ENCODE measurements around the gene ERBB2.
A peak's percentile ranks its signal among the peaks of the same experiment; 100 is the strongest.
"Not testable (repeated sequence)": the region's sequence is repeated elsewhere in the genome, so short reads cannot be mapped to it uniquely, and the experiment has no call there.

Gene ERBB2

DNA sequence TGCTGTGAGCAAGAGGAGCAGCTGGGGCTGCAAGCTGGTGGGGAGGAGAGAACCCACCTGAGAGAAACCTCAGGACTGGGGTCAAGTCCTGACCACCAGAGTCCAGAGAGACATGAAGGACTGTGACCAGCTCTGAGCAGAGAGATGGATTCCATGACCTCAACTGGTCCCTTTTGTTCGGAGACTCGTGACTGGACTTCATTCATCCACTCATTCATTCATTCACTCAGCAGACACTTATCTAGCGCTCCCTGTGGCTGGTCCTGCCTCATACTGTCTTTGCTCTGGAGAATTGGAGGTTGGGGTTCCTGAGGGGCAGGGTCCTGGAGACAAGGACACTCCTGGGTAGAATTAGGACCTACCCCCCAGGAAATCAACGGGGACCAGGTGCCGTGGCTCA is 4.0 kb downstream of the ERBB2 start:
- DNase-seq (ENCODE audit: low spot score), result no peak

DNA sequence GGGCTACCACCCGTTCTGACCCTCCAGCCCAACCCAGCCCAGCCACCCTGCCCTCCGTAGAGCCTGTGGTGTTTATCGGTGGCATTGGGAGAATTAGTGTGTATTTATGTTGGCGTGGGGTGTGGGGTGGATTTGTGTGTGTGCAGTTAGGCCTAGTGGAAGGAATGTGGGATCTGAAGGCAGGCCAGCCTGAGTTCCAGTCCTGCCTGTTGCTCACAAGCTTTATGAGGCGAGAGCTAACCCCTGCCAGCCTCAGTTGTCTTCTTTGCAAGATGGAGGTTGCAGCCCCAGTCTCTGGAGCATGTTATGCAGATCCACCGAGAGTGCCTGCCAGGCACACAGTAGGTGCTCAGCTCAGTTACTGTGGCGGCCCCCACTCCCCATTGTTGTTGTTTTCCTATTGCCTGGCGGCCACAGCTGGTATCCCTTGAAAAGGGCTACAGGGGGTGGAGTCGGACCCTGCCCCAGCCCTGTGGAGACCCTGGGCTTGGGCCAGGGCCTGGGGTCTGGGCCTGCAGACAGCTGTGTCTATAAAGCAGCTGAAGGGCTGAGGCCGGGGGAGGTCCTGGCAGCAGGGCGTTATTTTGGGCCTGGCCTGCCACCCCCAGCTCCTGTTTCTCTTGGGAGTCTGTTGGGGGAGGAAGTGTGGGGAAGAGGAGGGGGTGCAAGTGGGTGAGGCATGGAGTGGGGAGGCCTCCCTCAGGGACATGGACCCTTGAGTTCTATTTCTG is 5.1 kb downstream of the ERBB2 start:
- DNase-seq (ENCODE audit: low spot score), result no peak

DNA sequence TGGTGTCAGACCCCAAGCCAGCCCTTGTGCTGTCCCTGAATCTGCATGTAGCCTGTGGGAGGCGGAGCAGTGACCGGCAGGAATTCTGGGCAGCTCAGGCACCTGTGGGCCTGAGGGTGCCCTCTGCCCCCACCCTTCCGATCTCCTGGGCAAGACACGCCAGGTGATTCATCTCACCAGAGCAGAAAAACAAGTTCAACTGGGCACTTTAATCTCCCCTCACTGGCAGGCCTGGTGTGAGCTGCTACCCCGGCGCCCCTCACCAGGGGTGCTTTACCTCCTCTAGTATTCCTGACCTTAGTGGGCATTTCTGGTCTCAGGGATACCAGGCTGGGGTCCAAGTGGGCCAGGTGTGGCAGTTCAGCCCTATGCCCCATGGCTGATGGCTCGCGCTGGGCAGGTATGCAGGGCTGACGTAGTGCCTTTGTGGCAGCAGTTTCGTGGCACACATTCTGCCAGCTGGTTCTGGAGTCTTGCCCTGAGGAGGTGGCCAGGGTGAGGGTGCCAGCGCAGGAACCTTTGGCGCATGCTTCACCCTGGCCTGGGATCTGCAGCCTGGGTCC is 6.0 kb downstream of the ERBB2 start:
- no peak for DNase-seq (ENCODE audit: low spot score)

DNA sequence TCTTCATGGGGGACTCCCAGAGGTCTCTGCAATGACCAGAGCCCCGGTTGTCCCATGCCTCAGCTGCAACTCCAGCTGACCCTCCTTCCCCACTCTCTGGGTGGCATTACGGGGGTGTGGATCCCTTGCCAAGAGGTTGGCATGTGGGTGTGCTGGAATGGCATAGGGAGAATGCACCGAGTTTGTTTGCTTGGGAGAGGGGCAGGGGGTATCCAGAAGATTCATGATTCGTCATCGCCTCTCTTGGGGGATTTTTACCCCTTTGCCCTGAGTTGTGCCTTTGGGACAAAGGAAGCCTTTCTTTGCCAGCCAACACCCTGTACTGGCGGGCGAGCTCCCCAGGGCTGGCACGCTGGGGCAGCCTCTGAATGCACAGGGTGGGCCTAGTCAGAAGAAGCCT is 6.5 kb downstream of the ERBB2 start:
- no peak for DNase-seq (ENCODE audit: low spot score)

DNA sequence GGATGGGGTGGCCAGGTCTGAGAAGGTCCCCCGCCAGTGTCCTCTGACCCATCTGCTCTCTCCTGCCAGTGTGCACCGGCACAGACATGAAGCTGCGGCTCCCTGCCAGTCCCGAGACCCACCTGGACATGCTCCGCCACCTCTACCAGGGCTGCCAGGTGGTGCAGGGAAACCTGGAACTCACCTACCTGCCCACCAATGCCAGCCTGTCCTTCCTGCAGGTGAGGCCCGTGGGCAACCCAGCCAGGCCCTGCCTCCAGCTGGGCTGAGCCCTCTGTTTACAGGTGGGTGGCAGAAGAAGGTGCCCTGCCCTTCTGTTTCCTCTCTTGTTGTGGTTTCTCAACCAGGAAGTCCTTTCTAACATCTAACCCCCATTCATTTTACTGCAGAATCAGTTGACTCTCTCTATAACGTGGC is 7.1 kb downstream of the ERBB2 start:
- no peak for DNase-seq (ENCODE audit: low spot score)

DNA sequence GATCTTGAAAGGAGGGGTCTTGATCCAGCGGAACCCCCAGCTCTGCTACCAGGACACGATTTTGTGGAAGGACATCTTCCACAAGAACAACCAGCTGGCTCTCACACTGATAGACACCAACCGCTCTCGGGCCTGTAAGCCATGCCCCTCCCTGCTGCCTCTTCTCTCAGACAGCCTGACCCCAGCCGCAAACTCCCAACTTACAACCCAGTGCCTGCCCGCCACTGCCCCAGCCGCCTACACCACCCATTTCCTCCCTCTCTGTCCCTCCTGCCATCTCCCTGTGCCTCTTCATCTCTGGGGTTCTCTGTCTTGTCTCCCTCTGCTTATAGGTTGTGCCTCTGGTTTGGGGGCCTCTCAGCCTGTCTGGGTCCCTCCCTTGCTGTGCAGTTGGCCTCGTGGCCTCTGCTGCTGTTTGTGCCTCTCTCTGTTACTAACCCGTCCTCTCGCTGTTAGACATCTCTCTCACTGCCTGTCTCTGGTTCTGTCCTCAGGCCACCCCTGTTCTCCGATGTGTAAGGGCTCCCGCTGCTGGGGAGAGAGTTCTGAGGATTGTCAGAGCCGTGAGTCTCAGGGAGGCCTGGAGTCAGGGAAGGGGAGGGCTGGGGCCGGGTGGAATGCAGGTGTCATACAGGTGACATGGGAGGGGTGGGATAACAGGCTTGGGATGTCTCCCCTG is 9.6 kb downstream of the ERBB2 start:
- DNase-seq (ENCODE audit: low spot score), result no peak

DNA sequence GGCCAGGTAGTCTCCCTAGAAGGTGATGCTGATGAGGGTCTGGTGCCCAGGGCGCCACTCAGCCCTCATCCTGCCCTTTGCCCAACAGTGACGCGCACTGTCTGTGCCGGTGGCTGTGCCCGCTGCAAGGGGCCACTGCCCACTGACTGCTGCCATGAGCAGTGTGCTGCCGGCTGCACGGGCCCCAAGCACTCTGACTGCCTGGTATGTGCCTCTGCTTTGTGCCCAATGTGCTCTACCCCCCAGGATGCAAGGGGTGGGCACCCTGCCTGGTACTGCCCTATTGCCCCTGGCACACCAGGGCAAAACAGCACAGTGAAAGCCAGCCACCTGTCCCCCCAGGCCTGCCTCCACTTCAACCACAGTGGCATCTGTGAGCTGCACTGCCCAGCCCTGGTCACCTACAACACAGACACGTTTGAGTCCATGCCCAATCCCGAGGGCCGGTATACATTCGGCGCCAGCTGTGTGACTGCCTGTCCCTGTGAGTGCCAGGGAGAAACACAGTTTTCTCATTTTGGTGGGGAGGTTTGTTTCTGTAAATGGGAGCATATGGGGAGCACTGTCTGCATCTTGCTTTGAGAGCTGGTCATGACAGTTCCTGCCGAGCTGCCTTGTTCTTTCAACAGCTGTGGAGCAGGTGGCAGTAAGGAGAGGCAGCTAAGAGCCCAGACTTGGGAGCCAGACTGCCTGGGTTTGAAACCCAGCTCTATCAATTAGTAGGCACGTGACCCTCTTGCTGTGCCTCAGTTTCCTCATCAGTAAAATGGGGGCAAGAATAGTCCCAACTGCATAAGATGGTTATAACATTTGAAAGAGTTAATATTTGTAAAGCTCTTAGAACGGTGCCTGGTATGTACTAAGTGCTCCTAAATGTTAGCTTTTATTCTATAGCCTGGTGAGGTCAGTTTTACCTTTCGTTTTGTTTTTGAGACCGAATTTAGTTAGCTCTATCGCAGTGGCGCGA is 10.4 kb downstream of the ERBB2 start:
- DNase-seq (ENCODE audit: low spot score), result no peak

DNA sequence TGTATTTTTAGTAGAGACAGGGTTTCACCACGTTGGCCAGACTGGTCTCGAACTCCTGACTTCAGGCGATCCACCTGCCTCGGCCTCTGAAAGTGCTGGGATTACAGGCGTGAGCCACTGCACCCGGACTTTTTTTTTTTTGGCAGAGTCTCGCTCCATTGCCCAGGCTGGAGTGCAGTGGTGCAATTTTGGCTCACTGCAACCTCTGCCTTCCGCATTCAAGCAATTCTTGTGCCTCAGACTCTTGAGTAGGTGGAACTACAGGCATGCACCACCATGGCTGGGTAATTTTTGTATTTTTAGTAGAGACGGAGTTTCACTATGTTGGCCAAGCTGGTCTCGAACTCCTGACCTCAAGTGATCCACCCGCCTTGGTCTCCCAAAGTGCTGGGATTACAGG is 11.2 kb downstream of the ERBB2 start:
- DNase-seq (ENCODE audit: low spot score), result not testable (repeated sequence)

DNA sequence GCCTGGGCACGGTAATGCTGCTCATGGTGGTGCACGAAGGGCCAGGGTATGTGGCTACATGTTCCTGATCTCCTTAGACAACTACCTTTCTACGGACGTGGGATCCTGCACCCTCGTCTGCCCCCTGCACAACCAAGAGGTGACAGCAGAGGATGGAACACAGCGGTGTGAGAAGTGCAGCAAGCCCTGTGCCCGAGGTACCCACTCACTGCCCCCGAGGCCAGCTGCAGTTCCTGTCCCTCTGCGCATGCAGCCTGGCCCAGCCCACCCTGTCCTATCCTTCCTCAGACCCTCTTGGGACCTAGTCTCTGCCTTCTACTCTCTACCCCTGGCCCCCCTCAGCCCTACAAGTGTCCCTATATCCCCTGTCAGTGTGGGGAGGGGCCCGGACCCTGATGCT is 12.0 kb downstream of the ERBB2 start:
- no peak for DNase-seq (ENCODE audit: low spot score)

DNA sequence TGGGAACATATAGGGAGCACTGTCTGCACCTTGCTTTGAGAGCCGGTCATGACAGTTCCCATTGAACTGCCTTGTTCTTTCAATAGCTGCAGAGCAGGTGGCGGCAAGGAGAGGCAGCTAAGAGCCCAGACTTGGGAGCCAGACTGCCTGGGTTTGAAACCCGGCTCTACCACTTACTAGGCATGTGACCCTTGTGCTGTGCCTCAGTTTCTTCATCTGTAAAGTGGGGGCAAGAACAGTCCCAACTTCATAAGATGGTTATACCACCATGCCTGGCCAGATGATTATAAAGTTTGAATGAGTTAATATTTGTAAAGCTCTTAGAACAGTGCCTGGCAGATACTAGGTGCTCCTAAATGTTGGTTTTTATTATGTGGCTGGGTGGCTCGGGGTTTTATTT is 14.4 kb downstream of the ERBB2 start:
- DNase-seq (ENCODE audit: low spot score), result no peak

DNA sequence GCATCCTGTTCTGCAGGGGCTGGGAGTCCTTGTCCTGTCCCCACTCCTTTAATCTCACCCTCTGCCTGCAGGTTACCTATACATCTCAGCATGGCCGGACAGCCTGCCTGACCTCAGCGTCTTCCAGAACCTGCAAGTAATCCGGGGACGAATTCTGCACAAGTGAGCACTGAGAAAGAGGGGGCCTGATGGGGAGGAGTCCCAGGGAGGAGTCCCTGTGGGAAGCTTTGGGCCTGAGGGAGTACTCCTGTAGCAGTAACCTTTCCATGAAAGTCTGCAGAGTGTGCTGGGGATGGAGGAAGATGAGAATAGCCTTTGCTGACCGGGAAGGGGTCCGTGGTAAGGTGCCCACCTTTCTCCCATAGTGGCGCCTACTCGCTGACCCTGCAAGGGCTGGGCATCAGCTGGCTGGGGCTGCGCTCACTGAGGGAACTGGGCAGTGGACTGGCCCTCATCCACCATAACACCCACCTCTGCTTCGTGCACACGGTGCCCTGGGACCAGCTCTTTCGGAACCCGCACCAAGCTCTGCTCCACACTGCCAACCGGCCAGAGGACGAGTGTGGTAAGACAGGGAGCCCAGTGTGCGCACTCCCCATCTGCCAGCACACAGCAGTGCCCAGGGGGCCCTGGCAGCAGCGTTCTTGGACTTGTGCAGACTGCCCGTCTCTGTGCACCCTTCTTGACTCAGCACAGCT is 15.7 kb downstream of the ERBB2 start:
- no peak for DNase-seq (ENCODE audit: low spot score)

DNA sequence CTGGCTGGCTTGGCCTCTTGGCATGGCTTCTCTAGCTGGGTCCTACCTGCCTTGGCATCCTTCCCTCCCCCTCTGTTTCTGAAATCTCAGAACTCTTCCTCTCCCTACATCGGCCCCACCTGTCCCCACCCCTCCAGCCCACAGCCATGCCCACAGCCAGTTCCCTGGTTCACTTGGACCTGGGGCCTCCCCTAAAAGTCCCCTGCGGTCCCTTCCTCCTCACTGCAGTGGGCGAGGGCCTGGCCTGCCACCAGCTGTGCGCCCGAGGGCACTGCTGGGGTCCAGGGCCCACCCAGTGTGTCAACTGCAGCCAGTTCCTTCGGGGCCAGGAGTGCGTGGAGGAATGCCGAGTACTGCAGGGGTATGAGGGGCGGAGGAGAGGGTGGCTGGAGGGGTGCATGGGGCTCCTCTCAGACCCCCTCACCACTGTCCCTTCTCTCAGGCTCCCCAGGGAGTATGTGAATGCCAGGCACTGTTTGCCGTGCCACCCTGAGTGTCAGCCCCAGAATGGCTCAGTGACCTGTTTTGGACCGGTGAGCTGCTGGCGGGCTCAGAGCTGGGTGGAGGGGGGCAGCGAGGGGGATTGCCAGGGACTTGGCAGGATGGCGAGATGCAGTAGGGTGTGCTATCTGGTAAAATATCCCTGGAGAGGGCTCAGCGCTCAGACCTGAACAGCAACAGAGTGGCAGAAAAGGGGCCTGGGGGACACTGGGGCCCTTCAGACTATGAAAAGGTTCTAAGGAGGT is 16.4 kb downstream of the ERBB2 start:
- no peak for DNase-seq (ENCODE audit: low spot score)

DNA sequence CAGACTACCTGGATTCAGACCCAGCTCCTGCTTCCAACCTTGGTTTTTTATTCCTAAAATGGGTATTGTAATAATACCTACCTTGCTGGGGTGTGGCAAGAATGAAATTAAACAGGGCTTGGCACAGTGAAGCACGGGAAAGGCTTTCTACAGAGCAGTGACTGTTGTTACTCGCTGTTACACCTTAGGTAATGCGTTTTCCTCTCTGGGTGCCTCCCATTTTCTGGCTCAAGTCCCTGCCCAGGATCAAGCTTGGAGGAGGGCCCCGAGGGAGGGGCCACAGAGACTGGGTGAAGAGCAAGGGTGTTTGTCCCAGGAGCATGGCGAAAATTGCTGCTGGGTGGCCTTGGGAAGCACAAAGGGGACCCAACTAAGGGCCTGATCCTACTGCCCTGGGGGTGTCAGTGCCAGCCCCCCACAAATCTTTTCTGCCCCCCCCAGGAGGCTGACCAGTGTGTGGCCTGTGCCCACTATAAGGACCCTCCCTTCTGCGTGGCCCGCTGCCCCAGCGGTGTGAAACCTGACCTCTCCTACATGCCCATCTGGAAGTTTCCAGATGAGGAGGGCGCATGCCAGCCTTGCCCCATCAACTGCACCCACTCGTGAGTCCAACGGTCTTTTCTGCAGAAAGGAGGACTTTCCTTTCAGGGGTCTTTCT is 17.1 kb downstream of the ERBB2 start:
- DNase-seq (ENCODE audit: low spot score), result no peak

DNA sequence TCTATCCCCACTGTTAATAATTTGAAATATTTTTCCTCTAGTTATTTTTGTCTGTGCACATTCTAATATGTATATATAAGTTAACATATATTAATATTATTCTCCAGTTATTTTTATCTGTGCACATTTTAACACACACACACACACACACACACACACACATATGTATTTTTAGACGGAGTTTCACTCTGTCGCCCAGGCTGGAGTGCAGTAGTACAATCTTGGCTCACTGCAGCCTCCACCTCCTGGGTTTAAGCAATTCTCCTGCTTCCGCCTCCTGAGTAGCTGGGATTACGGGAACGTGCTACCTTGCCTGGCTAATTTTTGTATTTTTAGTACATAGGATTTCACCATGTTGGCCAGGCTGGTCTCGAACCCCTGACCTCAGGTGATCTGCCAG is 17.8 kb downstream of the ERBB2 start:
- no peak for DNase-seq (ENCODE audit: low spot score)

DNA sequence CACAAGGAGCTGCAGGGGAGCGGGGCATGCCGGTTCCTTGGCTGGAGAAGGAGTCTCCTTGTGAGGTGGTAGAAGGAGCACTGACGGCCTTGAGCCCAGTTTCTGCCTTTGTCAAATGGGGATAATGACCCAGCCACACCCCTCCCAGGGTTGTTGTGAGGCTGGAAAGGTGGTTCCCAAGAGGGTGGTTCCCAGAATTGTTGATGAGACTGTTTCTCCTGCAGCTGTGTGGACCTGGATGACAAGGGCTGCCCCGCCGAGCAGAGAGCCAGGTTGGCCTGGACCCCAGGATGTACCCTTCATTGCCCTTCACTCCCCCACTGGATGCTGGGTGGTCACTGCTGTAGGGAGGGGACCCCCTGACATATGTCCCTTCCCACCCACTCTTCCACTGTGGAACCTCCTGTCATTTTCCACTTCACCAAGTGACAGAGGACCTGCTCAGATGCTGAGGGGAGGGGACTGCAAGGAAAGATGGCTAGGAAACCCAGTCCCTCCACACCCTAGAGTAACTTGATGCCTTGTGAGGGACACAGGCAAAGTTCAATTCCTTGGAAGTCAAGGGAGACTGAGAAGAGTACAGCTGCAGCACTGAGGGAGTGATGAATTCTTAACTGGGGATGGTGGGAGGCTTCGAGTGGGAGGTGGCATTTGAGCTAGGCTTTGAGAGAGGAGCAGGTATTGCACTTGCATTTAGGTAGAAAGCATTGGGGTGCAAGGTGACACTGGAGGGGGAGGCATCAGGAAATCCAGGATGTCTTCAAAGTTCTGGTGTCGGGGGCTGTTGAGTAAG is 19.9 kb downstream of the ERBB2 start:
- no peak for DNase-seq (ENCODE audit: low spot score)

DNA sequence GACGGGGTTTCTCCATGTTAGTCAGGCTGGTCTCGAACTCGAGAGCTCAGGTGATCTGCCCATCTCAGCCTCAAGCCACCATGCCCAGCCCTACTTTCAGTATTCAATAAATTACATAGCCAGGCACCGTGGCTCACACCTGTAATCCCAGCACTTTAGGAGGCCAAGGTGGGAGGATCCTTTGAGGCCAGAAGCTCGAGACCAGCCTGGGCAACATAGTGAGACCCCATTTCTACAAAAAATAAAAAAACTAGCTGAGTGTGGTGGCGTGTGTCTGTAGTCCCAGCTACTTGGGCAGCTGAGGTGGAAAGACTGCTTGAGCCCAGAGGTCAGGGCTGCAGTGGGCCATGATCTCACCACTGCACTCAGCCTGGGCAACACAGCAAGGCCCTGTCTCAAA is 22.2 kb downstream of the ERBB2 start:
- no peak for DNase-seq (ENCODE audit: low spot score)

DNA sequence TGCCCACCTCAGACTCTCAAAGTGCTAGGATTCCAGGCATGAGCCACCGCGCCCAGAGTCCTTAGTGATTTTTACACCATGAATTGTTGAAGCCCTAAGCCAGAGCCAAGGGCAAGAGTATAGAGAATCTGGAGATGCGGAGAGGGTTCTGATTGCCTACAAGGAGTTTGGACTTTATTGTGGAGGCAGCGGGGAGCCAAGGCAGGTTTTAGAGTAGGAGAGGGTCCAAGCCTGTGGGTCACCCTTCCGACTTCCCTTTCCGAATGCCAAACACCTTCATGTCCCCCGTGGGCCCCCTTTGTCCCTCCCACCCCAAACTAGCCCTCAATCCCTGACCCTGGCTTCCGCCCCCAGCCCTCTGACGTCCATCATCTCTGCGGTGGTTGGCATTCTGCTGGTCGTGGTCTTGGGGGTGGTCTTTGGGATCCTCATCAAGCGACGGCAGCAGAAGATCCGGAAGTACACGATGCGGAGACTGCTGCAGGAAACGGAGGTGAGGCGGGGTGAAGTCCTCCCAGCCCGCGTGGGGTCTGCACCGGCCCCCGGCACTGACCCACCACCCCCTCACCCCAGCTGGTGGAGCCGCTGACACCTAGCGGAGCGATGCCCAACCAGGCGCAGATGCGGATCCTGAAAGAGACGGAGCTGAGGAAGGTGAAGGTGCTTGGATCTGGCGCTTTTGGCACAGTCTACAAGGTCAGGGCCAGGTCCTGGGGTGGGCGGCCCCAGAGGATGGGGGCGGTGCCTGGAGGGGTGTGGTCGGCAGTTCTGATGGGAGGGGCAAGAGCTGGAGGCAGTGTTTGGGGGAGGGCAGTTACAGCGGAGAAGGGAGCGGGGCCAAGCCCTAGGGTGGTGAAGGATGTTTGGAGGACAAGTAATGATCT is 23.3 kb downstream of the ERBB2 start:
- peak; percentile 47 for DNase-seq (ENCODE audit: low spot score)

DNA sequence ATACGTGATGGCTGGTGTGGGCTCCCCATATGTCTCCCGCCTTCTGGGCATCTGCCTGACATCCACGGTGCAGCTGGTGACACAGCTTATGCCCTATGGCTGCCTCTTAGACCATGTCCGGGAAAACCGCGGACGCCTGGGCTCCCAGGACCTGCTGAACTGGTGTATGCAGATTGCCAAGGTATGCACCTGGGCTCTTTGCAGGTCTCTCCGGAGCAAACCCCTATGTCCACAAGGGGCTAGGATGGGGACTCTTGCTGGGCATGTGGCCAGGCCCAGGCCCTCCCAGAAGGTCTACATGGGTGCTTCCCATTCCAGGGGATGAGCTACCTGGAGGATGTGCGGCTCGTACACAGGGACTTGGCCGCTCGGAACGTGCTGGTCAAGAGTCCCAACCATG is 24.9 kb downstream of the ERBB2 start:
- no peak for DNase-seq (ENCODE audit: low spot score)

DNA sequence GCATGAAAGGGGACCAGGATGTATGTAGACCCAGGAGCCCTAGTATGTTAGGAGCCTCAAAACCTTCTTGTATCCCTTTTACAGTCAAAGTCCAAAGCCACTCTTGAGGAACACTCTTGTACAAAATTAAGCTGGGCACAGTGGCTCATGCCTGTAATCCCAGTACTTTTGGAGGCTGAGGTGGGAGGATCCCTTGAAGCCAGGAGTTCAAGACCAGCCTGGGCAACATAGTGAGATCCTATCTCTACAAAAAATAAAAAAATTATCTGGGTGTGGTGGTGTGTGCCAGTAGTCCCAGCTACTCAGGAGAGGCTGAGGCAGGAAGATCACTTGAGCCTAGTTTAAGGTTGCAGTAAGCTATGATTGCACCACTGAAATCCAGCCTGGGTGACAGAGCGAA is 26.1 kb downstream of the ERBB2 start:
- DNase-seq (ENCODE audit: low spot score), result not testable (repeated sequence)
